Esophagus muscularis mucosa (tissue), 4 donors: Measurements from ENCODE around the gene TMEM235. TPM values are rescaled to one million over a fixed set of nuclear protein-coding genes. Genes with fewer than 3 reads are reported as not detected.

Experiments
- DNase-seq: peaks from one replicate; pipeline ENCODE4 v3.0.0-alpha.2; 2017; ENCODE audit errors: extremely low spot score
- H3K27ac ChIP-seq, 4 donors: fragments of 200-600 bp; sonication (generic); replicated peaks in 1 of 4; 1 replicate in 3 of 4; 2 replicates in 1 of 4; pipeline ENCODE4 v1.5.1; 2016 to 2019; ENCODE audit warnings: mild to moderate bottlenecking in 1 of 4
- H3K27me3 ChIP-seq, 4 donors: fragments of 200-600 bp; sonication (generic); one replicate each; pipeline versions ENCODE4 v1.5.1 to v1.6.0; 2016 to 2019
- H3K36me3 ChIP-seq, 4 donors: fragments of 200-600 bp; sonication (generic); one replicate each; pipeline ENCODE4 v1.5.1; 2016 to 2019
- H3K4me1 ChIP-seq, 4 donors: fragments of 200-600 bp; sonication (generic); one replicate each; pipeline ENCODE4 v1.5.1; 2016 to 2019
- H3K4me3 ChIP-seq, 4 donors: fragments of 200-600 bp; sonication (generic); 1 replicate in 2 of 4; 2 replicates in 2 of 4; pipeline ENCODE4 v1.5.1; 2016 to 2019; ENCODE audit warnings: mild to moderate bottlenecking in 4 of 4, moderate library complexity in 1 of 4
- H3K9me3 ChIP-seq, 4 donors: fragments of 200-600 bp; sonication (generic); 1 replicate in 3 of 4; 2 replicates in 1 of 4; pipeline ENCODE4 v1.5.1; 2016 to 2019
- CTCF ChIP-seq, 3 experiments: fragments of 200-600 bp in 2 of 3; fragments of 450-650 bp in 1 of 3; sonication (generic) in 2 of 3; IDR thresholded peaks; one replicate each; pipeline ENCODE4 v1.5.1; 2017 to 2019; ENCODE audit warnings: antibody characterized with exemption in 3 of 3, mild to moderate bottlenecking in 2 of 3, moderate library complexity in 1 of 3
- EP300 ChIP-seq: sonication (generic); formaldehyde crosslinking; IDR thresholded peaks from one replicate; pipeline ENCODE4 v1.6.1; 2017; ENCODE audit warnings: antibody characterized with exemption
- POLR2A ChIP-seq: fragments of 450-650 bp; IDR thresholded peaks from one replicate; pipeline ENCODE4 v1.6.1; 2017; ENCODE audit warnings: antibody characterized with exemption, moderate library complexity, mild to moderate bottlenecking, low read depth
- POLR2AphosphoS5 ChIP-seq, 2 donors: sonication (generic); formaldehyde crosslinking; IDR thresholded peaks; one replicate each; pipeline ENCODE4 v1.6.1; 2017; ENCODE audit warnings: antibody characterized with exemption in 2 of 2
- WGBS: methylation state at CpG from one replicate; pipeline ENCODE4 v1.1.5; 2018; 5-methylcytosine and 5-hydroxymethylcytosine counted together
- intact Hi-C: fragments of 100-400 bp; cut with DNase I; formaldehyde crosslinking; loops from one replicate; pipeline ENCODE4 v1.15.1; 2023
- total RNA-seq, 4 donors: library from RNA; depleted of rRNA; stranded (reverse); fragments of >200 nt; gene quantifications; one replicate each; pipeline versions ENCODE4 v1.1.0 to v1.2.1, GENCODE V29; 2016

TMEM235 gene
- total RNA-seq, 4 donors from 2014 or later, result not detected

DNA sequence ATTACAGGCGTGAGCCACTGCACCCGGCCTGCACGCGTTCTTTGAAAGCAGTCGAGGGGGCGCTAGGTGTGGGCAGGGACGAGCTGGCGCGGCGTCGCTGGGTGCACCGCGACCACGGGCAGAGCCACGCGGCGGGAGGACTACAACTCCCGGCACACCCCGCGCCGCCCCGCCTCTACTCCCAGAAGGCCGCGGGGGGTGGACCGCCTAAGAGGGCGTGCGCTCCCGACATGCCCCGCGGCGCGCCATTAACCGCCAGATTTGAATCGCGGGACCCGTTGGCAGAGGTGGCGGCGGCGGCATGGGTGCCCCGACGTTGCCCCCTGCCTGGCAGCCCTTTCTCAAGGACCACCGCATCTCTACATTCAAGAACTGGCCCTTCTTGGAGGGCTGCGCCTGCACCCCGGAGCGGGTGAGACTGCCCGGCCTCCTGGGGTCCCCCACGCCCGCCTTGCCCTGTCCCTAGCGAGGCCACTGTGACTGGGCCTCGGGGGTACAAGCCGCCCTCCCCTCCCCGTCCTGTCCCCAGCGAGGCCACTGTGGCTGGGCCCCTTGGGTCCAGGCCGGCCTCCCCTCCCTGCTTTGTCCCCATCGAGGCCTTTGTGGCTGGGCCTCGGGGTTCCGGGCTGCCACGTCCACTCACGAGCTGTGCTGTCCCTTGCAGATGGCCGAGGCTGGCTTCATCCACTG lies 17.3 kb upstream of the TMEM235 start, which contains the start of gene BIRC5:
Gene BIRC5 (plus strand): TSS at position 238 of the 690 bp plus-strand sequence. CDS start 64 bp downstream, at position 302.
- 2% methylated on average over 17 of the region's 60 CpGs for WGBS
- H3K4me3 ChIP-seq, result peak within 1 kb of the TSS; percentile 41 to 55 (median 47)

GRCh38 chr17:78214706-78215061 lies 16.7 kb upstream of the TMEM235 start:
- intact Hi-C loops, result no loop called here
- peak overlapping the region; percentile 41 to 55 (median 47) for H3K4me3 ChIP-seq

More for the DNA sequence above, 17.3 kb upstream of the TMEM235 start, which contains the start of gene BIRC5:
- TF ChIP-seq CTCF (IDR thresholded peaks at IDR 0.05), result peak in 1 of 3 experiments; percentile 26
- no peak for TF ChIP-seq EP300
- TF ChIP-seq POLR2AphosphoS5 (IDR thresholded peaks at IDR 0.05), result peak; percentile 48 to 90
- H3K27ac ChIP-seq, result no peak within 1 kb of the TSS
- intact Hi-C loops, result no loop called here
- H3K27me3 ChIP-seq, result no peaks in the 10 kb centered on the region
- DNase-seq, result peak; percentile 94
- peaks cover 5 to 13% (median 11%) of the 10 kb centered on the region in 4 donors for H3K4me1 ChIP-seq
- no peaks in the 10 kb centered on the region for H3K9me3 ChIP-seq
- H3K36me3 ChIP-seq, result no peaks in the 10 kb centered on the region

GRCh38 chr17:78219396-78220150 lies 11.9 kb upstream of the TMEM235 start:
- Histone ChIP-seq H3K4me1 (peaks cover under 1 to 10% (median 2%) of the 10 kb centered on the region in 4 donors), H3K9me3 (no peaks in the 10 kb centered on the region), H3K36me3 (no peaks in the 10 kb centered on the region), H3K4me3 (no peak overlapping the region), H3K27ac (no peak overlapping the region), H3K27me3 (no peaks in the 10 kb centered on the region)
- intact Hi-C loops, result no loop called here
- WGBS, result 88% methylated on average over 11 of the region's 11 CpGs
- no peak for DNase-seq
- TF ChIP-seq POLR2AphosphoS5 (IDR thresholded peaks at IDR 0.05) (no peak), EP300 (no peak), POLR2A (no peak)

More at GRCh38 chr17:78214706-78215061, 16.7 kb upstream of the TMEM235 start:
- Histone ChIP-seq H3K9me3 (no peaks in the 10 kb centered on the region), H3K4me1 (peaks cover 5 to 13% (median 11%) of the 10 kb centered on the region in 4 donors), H3K27me3 (no peaks in the 10 kb centered on the region), H3K27ac (no peak overlapping the region), H3K36me3 (no peaks in the 10 kb centered on the region)
- 16% methylated on average over 5 of the region's 5 CpGs for WGBS
- no peak for DNase-seq
- TF ChIP-seq POLR2AphosphoS5 (IDR thresholded peaks at IDR 0.05) (no peak), CTCF (IDR thresholded peaks at IDR 0.05) (no peak), POLR2A (no peak), EP300 (no peak)

DNA sequence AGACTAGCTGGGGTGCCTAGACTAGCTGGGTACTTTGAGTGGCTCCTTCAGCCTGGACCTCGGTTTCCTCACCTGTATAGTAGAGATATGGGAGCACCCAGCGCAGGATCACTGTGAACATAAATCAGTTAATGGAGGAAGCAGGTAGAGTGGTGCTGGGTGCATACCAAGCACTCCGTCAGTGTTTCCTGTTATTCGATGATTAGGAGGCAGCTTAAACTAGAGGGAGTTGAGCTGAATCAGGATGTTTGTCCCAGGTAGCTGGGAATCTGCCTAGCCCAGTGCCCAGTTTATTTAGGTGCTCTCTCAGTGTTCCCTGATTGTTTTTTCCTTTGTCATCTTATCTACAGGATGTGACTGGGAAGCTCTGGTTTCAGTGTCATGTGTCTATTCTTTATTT lies 8.4 kb upstream of the TMEM235 start:
- intact Hi-C loops, result no loop called here
- Histone ChIP-seq H3K4me1 (peaks cover 0 to 9% (median 2%) of the 10 kb centered on the region in 4 donors), H3K27me3 (no peaks in the 10 kb centered on the region), H3K36me3 (no peaks in the 10 kb centered on the region), H3K9me3 (no peaks in the 10 kb centered on the region), H3K4me3 (no peak overlapping the region), H3K27ac (peak overlapping the region in 2 of 4 donors; percentile 11 to 39)
- TF ChIP-seq POLR2A, result no peak
- TF ChIP-seq POLR2AphosphoS5 (IDR thresholded peaks at IDR 0.05), result no peak
- no peak for TF ChIP-seq EP300
- no peak for TF ChIP-seq CTCF (IDR thresholded peaks at IDR 0.05)
- no peak for DNase-seq
- 77% methylated on average over 4 of the region's 4 CpGs for WGBS

DNA sequence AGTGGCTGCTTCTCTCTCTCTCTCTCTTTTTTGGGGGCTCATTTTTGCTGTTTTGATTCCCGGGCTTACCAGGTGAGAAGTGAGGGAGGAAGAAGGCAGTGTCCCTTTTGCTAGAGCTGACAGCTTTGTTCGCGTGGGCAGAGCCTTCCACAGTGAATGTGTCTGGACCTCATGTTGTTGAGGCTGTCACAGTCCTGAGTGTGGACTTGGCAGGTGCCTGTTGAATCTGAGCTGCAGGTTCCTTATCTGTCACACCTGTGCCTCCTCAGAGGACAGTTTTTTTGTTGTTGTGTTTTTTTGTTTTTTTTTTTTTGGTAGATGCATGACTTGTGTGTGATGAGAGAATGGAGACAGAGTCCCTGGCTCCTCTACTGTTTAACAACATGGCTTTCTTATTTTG lies 7.7 kb upstream of the TMEM235 start:
- Histone ChIP-seq H3K36me3 (no peaks in the 10 kb centered on the region), H3K27me3 (no peaks in the 10 kb centered on the region), H3K4me3 (no peak overlapping the region), H3K4me1 (peaks cover 0 to 9% (median 2%) of the 10 kb centered on the region in 4 donors), H3K27ac (peak overlapping the region in 1 of 4 donors; percentile 20), H3K9me3 (no peaks in the 10 kb centered on the region)
- no peak for DNase-seq
- TF ChIP-seq POLR2AphosphoS5 (IDR thresholded peaks at IDR 0.05) (no peak), EP300 (no peak), CTCF (IDR thresholded peaks at IDR 0.05) (no peak), POLR2A (no peak)
- intact Hi-C loops, result no loop called here
- WGBS, result 80% methylated on average over 3 of the region's 3 CpGs
